ENCODE measurements around the gene THSD7B.

THSD7B gene

DNA sequence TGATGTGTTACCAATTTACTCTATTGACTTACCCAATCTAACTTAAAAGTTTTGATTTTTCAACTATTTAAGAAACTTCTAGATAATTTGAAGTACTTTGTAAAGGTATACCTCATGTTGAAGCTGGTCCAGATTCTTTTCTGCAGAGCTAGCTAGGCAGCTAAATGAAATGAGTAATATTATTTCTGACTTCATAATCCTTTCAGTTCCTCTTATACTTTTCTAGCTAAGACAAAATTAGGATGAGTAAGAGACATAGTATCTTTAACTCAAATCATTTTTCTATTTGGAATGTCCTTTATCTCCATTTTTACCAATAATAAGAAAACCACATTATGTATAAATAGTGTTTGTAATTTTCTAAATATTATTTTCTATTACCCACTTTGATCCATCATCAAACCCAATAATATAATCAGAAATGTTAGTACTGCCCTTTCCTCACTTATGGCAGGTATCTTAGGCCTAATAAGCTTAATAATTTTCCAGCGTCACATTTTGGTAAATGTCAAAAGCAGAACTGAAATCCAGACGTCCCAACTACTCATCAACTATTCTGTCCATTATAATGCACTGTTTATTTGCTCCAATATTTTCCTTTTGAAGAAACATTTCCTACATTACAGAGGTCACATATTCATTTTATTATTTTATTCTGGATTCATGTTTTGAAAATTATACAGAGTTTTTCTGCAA lies 456.6 kb downstream of the THSD7B start:
- DNase-seq (ENCODE audit: low read depth) = no peak
- H3K4me3 ChIP-seq (ENCODE audit: low read depth, low read length) = no peak overlapping the region

DNA sequence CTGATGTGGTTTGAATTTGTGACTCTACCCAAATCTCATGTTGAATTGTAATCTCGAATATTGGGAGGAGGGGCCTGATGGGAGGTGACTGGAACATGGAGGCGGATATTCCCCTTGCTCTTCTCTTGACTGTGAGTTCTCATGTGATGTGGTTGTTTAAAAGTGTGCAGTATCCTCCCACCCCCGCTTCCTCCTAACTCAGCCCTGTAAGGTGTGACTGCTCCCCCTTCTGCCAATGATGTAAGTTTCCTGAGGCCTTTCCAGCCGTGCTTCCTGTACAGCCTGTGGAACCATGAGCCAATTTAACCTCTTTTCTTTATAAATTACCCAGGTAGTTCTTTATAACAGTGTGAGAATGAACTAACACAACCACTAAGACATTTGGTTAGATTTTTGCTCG lies 458.4 kb downstream of the THSD7B start:
- no peak for DNase-seq (ENCODE audit: low read depth)
- H3K4me3 ChIP-seq (ENCODE audit: low read depth, low read length) = no peak overlapping the region

DNA sequence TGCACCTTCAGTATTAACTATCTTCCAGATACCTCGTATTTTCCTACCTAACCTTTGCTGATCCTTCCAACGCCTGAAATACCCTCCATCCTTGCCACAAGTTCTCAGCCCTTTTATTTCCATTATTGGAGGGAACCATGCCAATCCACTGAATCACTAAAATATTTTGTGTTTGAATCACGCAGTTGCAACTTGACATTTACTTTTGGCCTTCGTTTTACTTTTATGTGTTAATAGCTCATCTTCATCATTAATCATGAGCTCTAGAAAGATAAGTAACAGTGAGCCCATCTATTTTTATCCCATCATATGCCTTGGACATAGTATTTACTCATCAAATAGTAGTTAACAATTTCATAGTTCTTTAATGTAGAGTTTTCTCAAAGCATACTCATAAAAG lies 463.2 kb downstream of the THSD7B start:
- H3K4me3 ChIP-seq (ENCODE audit: low read depth, low read length) = no peak overlapping the region
- no peak for DNase-seq (ENCODE audit: low read depth)

DNA sequence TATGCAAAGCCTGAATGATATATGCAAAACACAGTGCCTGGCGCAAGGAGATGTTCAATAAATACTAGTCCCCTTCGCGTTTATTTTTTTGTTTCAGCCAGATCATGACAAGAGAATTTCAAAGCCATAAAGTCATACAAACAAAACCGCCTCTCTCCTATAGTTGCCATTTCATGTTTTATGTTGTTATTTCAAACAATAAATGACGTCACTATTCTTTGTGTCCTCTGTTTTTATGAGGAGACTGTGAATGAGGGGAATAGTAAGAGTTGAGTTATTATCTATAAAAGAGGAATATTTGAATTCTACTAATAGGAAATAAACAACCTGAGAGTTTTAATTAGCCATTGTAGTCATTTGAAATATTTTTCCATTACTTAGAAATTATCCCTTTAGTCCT lies 464.5 kb downstream of the THSD7B start:
- no peak for DNase-seq (ENCODE audit: low read depth)

DNA sequence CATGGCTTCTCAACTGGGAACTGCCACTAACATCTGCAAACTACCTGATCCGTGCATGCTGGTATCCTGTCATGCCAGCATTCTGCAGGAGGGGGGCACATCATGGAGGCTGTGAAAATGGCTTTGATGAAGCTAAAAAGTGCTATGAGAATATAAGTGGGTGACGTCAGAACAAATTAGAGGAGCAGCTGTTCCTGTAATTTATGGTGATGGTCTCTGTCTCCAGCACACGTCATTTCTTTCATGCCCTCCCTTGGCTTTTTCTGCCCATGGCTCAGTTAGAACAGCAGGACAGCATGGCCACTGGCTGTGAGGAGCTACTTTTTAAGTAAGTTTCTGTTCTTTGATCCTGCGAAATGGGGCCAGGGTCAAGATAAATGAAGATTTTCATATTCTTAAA lies 466.3 kb downstream of the THSD7B start:
- no peak overlapping the region for H3K4me3 ChIP-seq (ENCODE audit: low read depth, low read length)
- DNase-seq (ENCODE audit: low read depth) = no peak

More for the DNA sequence above, 464.5 kb downstream of the THSD7B start:
- H3K4me3 ChIP-seq (ENCODE audit: low read depth, low read length) = no peak overlapping the region

DNA sequence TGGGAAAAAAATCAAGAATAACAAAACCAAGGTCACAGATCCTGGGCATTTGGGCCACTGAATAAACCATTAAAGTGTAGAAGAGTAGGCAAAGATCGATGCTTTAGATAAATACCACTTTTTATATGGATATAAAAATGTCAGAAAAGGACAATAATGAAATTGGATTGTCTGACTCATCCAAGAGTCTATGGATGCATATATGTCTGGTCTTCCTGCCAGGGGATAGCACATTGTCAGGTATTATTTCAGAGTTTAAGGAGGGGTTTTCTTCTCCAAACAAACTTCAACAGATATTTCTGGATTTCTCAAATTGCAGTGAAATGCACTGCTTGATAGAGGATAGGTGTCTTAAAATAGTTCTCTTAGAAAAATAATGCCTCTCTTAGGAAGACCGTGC lies 466.7 kb downstream of the THSD7B start:
- no peak overlapping the region for H3K4me3 ChIP-seq (ENCODE audit: low read depth, low read length)
- DNase-seq (ENCODE audit: low read depth) = no peak

DNA sequence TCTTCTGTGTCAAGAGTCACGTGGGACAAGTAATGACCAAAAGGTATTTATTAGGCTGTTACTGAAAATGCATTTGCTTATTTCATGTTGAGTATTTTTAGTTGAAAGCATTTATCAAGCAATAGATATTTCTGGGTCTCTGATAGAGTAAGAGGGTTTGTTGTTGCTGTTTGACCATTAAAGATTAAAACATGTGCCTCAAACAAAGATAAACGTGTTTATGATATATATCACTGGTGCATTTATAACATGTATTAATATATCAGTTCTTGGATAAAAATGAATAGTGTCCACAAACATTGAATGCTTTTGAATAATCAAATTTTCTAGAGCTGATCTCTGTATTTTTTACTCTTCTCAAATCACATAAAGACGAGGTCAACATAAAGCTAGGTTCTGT lies 467.7 kb downstream of the THSD7B start:
- H3K4me3 ChIP-seq (ENCODE audit: low read depth, low read length) = no peak overlapping the region
- DNase-seq (ENCODE audit: low read depth) = no peak

DNA sequence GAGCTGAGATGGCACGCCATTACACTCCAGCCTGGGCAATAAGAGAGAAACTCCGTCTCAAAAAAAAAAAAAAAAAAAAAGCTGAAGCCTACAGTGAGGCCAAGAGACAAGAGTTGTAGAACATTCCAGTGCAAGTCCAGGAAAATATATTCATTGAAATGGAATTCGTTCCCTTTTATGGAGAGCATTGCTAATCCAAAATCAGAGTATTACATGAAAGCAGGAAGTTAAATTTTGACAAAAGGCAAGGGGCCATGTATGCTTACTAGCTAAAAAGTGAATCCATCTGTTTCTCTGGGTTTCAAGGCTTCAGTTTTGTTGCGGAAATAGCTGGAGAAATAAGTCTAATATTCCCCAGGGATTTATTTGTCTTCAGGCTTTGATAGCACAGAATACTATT lies 471.7 kb downstream of the THSD7B start:
- DNase-seq (ENCODE audit: low read depth) = no peak
- H3K4me3 ChIP-seq (ENCODE audit: low read depth, low read length) = no peak overlapping the region

DNA sequence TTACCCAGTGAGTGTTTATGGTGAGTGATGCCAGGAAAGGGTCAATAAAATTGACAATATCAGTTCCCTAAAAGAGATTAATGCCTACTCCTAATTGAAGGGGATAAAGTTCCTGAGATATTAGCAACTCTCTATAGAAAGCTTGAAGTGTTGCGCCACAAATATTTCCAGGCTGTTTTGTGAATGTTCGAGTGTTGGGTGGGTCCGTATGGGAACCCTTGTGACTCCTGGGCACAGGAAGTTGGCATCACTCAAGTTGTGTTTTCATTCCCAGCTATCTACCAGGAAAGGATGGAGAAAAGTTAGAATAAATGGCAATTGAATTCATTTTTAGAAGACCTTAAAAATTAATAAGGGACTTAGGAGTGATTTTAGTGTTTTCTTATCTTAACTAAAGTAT lies 472.7 kb downstream of the THSD7B start:
- DNase-seq (ENCODE audit: low read depth) = no peak
- no peak overlapping the region for H3K4me3 ChIP-seq (ENCODE audit: low read depth, low read length)

DNA sequence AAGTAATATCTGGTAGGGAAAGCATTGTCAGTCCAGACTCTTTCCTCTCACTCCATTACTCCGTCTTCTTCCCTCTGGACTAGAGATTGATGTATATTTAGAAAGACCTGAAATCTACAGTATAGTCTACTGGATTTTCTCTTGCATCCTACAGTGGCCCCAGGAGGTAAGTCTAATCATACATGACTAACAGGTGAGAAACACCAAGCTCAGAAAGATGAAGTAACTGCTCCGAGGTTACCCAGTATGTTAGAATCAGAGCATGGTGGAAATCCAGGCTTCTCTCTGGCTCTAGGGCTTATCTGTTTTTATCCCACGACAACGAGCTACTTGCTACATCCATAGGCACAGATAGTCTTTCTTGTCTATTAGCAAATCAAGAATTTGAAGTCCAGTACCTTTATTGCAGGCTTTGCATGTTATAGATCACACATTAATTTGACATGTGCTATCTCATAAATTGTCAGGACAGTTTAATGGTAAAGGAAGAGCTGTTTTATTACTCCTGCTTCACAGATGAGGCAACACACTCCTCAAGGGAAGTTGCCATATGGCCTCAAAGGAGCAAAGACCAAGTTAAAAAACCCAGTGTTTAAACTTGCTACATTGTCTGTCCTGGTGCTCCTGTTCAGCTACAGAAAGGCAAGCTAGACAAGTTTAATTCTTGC lies 484.3 kb downstream of the THSD7B start:
- no peak overlapping the region for H3K4me3 ChIP-seq (ENCODE audit: low read depth, low read length)
- DNase-seq (ENCODE audit: low read depth) = no peak

DNA sequence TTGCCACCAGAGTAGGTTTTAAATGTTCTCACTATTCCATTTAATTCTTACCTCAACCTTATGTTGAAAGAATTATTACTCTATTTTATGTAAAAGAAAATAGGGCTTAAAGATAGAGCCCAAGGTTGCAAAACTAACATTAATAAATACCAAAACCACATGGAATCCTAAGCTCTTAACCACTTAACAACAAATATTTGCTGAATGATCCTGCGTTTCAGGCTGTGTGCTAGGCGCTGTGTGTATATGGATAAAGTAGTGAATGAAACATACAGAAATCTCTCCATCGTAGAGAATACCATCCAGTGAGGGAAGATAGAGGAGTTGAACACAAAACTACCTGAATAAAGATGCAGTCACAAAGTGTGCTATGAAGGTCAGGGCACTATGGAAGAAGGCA lies 485.1 kb downstream of the THSD7B start:
- no peak for DNase-seq (ENCODE audit: low read depth)
- H3K4me3 ChIP-seq (ENCODE audit: low read depth, low read length) = no peak overlapping the region

DNA sequence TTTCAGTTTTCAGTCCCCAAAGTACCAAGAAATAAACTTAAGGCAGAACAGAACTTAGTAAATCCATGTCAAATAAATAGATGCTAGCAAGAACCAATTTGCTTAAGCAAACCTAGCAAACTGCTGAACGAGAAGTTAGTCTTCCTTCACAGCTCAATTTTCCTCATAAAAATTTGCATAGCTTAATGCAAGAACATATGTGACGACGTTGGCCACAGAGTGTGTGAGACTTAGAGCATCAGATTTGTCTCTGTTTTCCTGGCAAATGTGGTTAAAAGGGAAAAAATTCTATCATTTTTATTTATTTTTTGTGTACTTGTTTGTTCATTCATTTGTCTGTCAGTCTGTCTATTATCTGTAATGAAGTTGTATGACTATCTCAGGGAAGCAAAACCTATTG lies 485.7 kb downstream of the THSD7B start:
- DNase-seq (ENCODE audit: low read depth) = no peak

DNA sequence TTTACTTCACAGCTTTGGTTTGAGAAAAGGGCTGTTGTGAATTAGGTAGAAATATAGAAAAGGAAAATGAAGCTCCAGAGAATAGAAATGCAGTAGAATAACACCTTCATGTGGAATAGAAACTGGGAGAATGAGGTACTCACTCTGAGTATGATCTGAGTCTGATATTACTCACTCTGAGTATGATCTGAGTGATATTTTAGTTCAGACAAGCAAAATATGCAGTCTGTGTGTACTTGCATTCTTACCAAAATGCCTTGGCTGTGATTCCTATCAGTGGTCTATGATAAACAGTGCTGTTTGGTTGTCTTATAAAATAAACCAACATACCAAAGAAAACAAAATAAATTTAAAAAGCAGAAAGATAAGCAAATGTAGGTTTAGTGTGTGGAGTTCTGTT lies 487.6 kb downstream of the THSD7B start:
- H3K4me3 ChIP-seq (ENCODE audit: low read depth, low read length) = no peak overlapping the region
- DNase-seq (ENCODE audit: low read depth) = no peak

More for the DNA sequence above, 485.7 kb downstream of the THSD7B start:
- no peak overlapping the region for H3K4me3 ChIP-seq (ENCODE audit: low read depth, low read length)

DNA sequence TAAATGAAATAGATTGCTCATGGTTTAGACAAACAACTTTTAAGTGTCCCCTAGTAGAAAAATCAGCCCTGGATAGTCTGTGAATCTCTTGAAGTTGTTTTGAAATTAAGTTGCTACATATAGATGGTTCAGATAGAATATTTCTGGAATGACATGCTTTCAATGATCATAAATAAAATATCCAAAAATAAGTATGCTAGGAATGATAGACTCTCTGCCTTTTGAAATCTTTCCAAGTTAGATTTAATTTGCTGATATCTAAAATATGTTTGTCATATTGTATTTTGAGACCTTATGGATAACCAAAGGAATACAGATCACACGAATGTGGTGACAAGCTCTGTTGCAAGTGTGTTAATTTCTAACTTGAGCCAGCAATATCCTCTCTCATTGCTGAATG lies 488.7 kb downstream of the THSD7B start:
- H3K4me3 ChIP-seq (ENCODE audit: low read depth, low read length) = no peak overlapping the region
- DNase-seq (ENCODE audit: low read depth) = no peak

DNA sequence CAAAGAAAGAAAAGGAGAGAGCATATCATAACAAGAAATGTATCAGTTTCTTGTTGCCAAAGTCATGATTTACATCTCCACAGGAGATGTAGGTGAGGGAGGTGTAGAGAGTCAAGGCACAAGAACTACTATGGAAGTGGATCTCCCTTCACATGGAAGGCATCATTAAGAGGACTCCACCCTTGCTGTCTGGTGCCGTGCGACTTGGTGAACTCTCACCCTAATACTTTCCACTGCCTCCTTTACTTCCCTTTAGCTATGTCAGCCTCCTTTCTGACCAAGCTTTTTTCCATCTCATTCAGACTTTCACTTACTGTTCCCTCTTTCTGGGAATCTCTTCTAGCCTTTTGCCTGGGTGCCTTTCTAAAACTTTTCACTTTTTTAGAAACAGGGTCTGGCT lies 490.0 kb downstream of the THSD7B start:
- H3K4me3 ChIP-seq (ENCODE audit: low read depth, low read length) = no peak overlapping the region
- no peak for DNase-seq (ENCODE audit: low read depth)

DNA sequence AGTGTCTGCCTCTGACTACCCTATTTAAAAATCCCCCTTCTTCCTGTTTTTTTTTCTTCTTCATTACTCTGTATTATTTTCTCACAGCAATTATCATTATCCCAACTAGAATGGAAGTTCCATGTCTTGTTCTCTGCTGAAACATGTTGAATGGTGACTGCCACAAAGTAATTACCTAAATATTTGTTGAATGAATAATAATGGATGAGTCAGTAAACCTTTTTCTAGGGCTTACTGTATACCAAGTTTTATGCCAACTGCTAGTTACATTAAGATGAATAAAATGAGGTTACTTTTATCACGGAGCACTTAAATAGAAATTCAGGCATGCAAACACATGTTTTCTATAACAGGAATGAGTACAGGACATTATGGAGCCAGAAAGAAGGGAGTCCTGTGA lies 490.6 kb downstream of the THSD7B start:
- no peak for DNase-seq (ENCODE audit: low read depth)
- H3K4me3 ChIP-seq (ENCODE audit: low read depth, low read length) = no peak overlapping the region

DNA sequence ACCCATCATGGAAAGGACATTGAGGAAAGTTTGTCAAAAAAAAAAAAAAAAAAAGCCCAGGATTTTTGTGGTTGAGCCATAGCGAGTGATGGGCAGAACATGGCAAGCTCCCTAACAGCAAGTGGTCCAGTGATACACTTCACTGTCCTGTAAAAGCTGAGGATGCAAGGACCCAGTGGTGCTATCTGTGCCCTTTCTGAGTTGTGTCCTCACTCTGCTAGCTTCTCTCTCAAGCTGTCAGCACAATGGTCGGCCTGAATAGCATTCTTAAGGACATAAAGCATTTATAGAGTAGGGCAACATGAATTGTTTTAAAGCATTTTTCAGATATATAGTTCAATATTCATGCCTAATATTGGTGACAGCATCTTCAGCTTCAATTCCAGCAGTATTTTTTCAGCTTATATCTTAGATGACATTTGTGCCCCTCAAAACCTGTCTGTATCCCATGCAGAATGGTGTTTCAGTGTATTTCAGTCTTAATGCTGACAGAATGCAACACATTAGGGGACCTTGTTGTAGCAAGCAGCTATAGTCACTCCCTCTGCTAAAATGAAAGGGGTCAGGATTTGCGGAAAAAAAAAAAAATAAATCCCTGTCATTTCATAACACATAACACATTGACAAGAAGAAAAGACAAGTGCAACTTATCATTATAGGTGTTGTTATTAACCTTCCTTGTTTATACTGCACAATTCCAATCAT lies 496.7 kb downstream of the THSD7B start:
- H3K4me3 ChIP-seq (ENCODE audit: low read depth, low read length) = no peak overlapping the region
- DNase-seq (ENCODE audit: low read depth) = no peak

DNA sequence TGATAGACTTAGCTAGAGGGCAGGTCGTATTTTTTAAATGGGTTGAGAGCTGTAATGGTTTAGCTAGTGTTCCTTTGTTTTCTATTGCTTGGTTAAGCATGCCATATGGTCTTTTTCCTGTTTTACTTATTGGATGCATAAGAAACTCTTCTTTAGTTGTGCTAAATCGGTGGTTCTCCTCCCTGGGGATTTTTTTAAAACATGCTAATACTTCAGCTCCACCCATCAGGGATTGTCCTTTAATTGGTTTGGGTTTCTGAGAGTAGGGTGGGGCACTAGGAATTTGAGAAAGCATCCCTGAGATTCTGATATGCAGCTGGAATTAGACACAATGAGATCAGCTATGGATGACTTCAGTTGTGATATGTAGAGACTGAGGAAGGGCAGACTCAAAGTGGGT lies 497.2 kb downstream of the THSD7B start:
- DNase-seq (ENCODE audit: low read depth) = no peak
- H3K4me3 ChIP-seq (ENCODE audit: low read depth, low read length) = no peak overlapping the region

DNA sequence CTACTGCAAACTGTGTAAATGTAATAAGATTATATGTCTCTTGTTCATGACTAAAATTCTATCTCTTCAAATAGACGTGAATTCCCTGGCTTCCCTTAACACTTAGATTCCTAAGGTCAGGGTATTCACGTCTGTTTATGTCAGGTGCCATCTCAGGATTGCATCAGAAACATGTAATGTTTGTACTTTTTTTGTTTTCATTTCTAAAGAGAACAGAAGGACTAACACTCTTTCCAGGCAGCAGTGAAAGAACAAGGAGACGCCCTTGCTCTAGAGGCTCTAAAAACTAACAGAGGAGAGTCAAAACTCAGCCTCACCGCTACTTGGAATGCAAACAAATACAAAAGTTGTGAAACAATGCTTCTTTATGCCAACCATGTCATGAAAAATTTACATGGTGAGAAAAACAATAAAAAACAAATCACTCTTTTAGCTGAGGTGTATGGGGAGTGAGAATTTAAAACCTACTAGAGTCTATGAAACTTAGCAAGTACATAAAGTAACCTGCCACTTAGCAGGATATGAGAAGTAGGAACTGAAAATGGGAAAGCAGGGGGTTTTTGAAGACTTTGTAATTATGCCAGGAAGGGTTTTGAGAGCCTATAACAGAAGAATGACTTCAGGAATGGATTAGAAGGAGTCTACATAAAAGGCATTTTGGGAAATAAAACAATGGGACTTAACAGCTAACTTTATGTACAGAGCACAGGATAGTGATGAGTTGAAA lies 522.7 kb downstream of the THSD7B start:
- no peak for DNase-seq (ENCODE audit: low read depth)
- H3K4me3 ChIP-seq (ENCODE audit: low read depth, low read length) = no peak overlapping the region

DNA sequence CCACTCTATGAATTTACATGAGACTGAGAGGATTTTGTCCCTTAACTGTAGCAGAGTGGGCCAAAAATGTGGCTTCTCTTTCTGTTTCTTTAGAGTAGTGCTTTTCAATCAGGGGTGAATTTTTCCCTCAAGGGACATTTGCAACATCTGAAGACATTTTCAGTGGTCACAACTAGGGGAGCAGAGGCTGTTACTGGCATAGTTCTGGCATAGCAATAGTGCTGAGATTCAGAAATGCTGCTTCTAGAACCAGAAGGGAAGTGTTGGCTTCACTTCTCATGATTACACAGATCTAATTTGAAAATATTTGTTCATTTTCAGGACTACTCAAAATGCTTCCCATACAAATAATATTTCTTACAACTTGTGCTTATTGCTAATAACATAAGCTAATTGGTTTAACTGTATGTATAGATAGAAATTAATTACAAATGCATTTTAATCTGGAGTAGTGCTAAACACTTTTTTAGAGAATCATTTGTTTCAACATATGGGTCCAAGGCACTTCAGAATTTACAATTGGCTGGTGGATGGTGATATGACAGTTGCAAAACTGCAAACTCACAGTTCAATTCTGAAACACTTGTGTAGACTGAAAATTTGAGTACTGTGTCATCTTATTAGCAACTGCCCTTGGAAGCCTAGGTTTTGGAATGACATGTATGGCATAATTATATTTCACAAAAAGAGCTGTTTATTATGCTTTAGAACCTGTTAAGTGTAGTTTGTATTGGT lies 526.7 kb downstream of the THSD7B start:
- H3K4me3 ChIP-seq (ENCODE audit: low read depth, low read length) = no peak overlapping the region
- no peak for DNase-seq (ENCODE audit: low read depth)
